SK-N-SH (cell line): ENCODE measurements around the gene SCN9A. TPM values are rescaled to one million over a fixed set of nuclear protein-coding genes. Genes with fewer than 3 reads are reported as not detected.
A peak's percentile ranks its signal among the peaks of the same experiment; 100 is the strongest.

Experiments used
- CTCF ChIA-PET: fragments of 300-600, 350-600 bp; formaldehyde crosslinking; extraction: SDS; loops from one replicate; lab custom pipeline; 2021; lab: Yijun Ruan, JAX
- POLR2A ChIA-PET: fragments of 350-600 bp; sonication (Branson Sonifier 250); formaldehyde crosslinking; extraction: SDS; loops from one replicate; lab custom pipeline; 2020; ENCODE audit warnings: antibody characterized with exemption, inconsistent platforms; lab: Yijun Ruan, JAX
- DNase-seq: peaks from one replicate; pipeline ENCODE4 v3.0.0; 2012
- H2AFZ ChIP-seq: fragments of 200-600 bp; sonication (generic); 2 replicates; pipeline ENCODE4 v1.8.1; 2016; ENCODE audit warnings: antibody characterized with exemption, mild to moderate bottlenecking, low read depth
- H3F3A ChIP-seq: fragments of 200-600 bp; sonication (generic); replicated peaks from 2 replicates; pipeline ENCODE3; 2016; ENCODE audit warnings: antibody characterized with exemption, mild to moderate bottlenecking; ENCODE audit not compliant: insufficient read depth
- H3K27ac ChIP-seq, 2 experiments: fragments of 200-500 bp in 1 of 2; fragments of 200-600 bp in 1 of 2; sonication (Bioruptor generic) in 1 of 2; sonication (generic), shearing (Covaris generic) in 1 of 2; 2 replicates each; pipeline versions ENCODE4 v1.5.1 to v1.6.1; 2014 to 2016; ENCODE audit warnings: low read depth in 2 of 2, inconsistent platforms in 1 of 2, low read length in 1 of 2, mild to moderate bottlenecking in 1 of 2, mixed read lengths in 1 of 2
- H3K27me3 ChIP-seq: fragments of 200-600 bp; sonication (generic), shearing (Covaris generic); 2 replicates; pipeline ENCODE4 v1.6.1; 2016; ENCODE audit warnings: mixed run types; ENCODE audit not compliant: insufficient read depth
- H3K36me3 ChIP-seq, 2 experiments: fragments of 200-500 bp in 1 of 2; fragments of 200-600 bp in 1 of 2; sonication (Bioruptor generic) in 1 of 2; sonication (generic) in 1 of 2; replicated peaks in 1 of 2; 2 replicates each; pipeline versions ENCODE3 to v1.5.1; 2014 to 2016; ENCODE audit warnings: low read length in 1 of 2, mild to moderate bottlenecking in 1 of 2; ENCODE audit not compliant: insufficient read depth in 2 of 2, control insufficient read depth in 1 of 2
- H3K4me1 ChIP-seq, 2 experiments: fragments of 200-500 bp in 1 of 2; fragments of 200-600 bp in 1 of 2; sonication (Bioruptor generic) in 1 of 2; sonication (generic), shearing (Covaris generic) in 1 of 2; 2 replicates each; pipeline versions ENCODE4 v1.5.1 to v1.6.1; 2014 to 2016; ENCODE audit warnings: low read depth in 1 of 2, low read length in 1 of 2, mixed run types in 1 of 2; ENCODE audit not compliant: insufficient read depth in 2 of 2, control insufficient read depth in 1 of 2
- H3K4me2 ChIP-seq: fragments of 200-600 bp; sonication (generic), shearing (Covaris generic); 2 replicates; pipeline ENCODE4 v1.6.1; 2017; ENCODE audit warnings: mixed run types
- H3K4me3 ChIP-seq, 2 experiments: fragments of 200-500 bp in 1 of 2; fragments of 200-600 bp in 1 of 2; sonication (Bioruptor generic) in 1 of 2; sonication (generic), shearing (Covaris generic) in 1 of 2; 2 replicates each; pipeline versions ENCODE4 v1.5.1 to v1.8.1; 2014 to 2016; ENCODE audit warnings: low read depth in 2 of 2, inconsistent platforms in 1 of 2, low read length in 1 of 2, mild to moderate bottlenecking in 1 of 2, mixed read lengths in 1 of 2, moderate library complexity in 1 of 2
- H3K79me2 ChIP-seq: fragments of 200-600 bp; sonication (generic); 2 replicates; pipeline ENCODE4 v1.8.1; 2017; ENCODE audit warnings: mild to moderate bottlenecking; ENCODE audit not compliant: insufficient read depth
- H3K9ac ChIP-seq: fragments of 200-600 bp; sonication (generic); 2 replicates; pipeline ENCODE4 v1.6.1; 2017; ENCODE audit warnings: mixed run types
- H3K9me2 ChIP-seq: fragments of 200-600 bp; sonication (generic); 2 replicates; pipeline ENCODE4 v1.6.1; 2017; ENCODE audit warnings: mixed run types
- H3K9me3 ChIP-seq: fragments of 200-600 bp; sonication (generic); 2 replicates; pipeline ENCODE4 v1.6.1; 2017; ENCODE audit warnings: mixed run types, mild to moderate bottlenecking, moderate library complexity
- H4K20me1 ChIP-seq: fragments of 200-600 bp; sonication (generic); 2 replicates; pipeline ENCODE4 v1.6.1; 2017; ENCODE audit warnings: mild to moderate bottlenecking, mixed run types; ENCODE audit not compliant: insufficient read depth
- EP300 ChIP-seq, 2 experiments: IDR thresholded peaks; 2 replicates each; pipeline versions ENCODE4 v1.4.0 to v1.6.1; 2012; ENCODE audit warnings: borderline replicate concordance in 1 of 2, low read depth in 1 of 2, low read length in 1 of 2
- FOXJ3 ChIP-seq: sonication (generic); formaldehyde crosslinking; IDR thresholded peaks from 2 replicates; pipeline ENCODE4 v1.5.1; 2020; ENCODE audit warnings: mild to moderate bottlenecking, missing genetic modification reagents
- GATA2 ChIP-seq: sonication (generic); formaldehyde crosslinking; IDR thresholded peaks from 2 replicates; pipeline ENCODE4 v1.5.0; 2020; ENCODE audit warnings: mild to moderate bottlenecking, missing genetic modification reagents
- JUND ChIP-seq: IDR thresholded peaks from 2 replicates; pipeline ENCODE4 v1.4.0; 2012
- NFIC ChIP-seq: IDR thresholded peaks from 2 replicates; pipeline ENCODE4 v1.4.0; 2012; ENCODE audit warnings: borderline replicate concordance
- NRF1 ChIP-seq: IDR thresholded peaks from 2 replicates; pipeline ENCODE4 v1.6.1; 2012; ENCODE audit warnings: low read depth, mild to moderate bottlenecking, low read length
- RAD21 ChIP-seq: IDR thresholded peaks from 2 replicates; pipeline ENCODE4 v1.6.1; 2012; ENCODE audit warnings: mild to moderate bottlenecking, low read length
- RXRA ChIP-seq: IDR thresholded peaks from 2 replicates; pipeline ENCODE4 v1.4.0; 2012; ENCODE audit warnings: low read depth, mild to moderate bottlenecking, borderline replicate concordance
- TEAD4 ChIP-seq: IDR thresholded peaks from 2 replicates; pipeline ENCODE4 v1.4.0; 2012; ENCODE audit warnings: mild to moderate bottlenecking, borderline replicate concordance; ENCODE audit not compliant: insufficient read depth
- USF1 ChIP-seq: IDR thresholded peaks from 2 replicates; pipeline ENCODE4 v1.4.0; 2012; ENCODE audit warnings: low read depth, borderline replicate concordance
- YY1 ChIP-seq: IDR thresholded peaks from 2 replicates; pipeline ENCODE4 v1.4.0; 2012; ENCODE audit warnings: low read depth, mild to moderate bottlenecking
- ZBTB33 ChIP-seq: IDR thresholded peaks from 2 replicates; pipeline ENCODE4 v1.4.0; 2012; ENCODE audit warnings: low read depth, borderline replicate concordance
- WGBS: methylation state at CpG from one replicate; pipeline ENCODE4 v1.1.6; 2017; ENCODE audit warnings: low lambda C conversion rate; 5-methylcytosine and 5-hydroxymethylcytosine counted together
- polyA plus RNA-seq, 3 experiments: library from polyadenylated mRNA; depleted of rRNA; stranded (reverse); fragments of >200 nt; gene quantifications; 2 replicates each; pipeline ENCODE4 v1.2.3, GENCODE V29; 2012
- TF ChIP-seq, protein P1 (sequence below): fragments of 200-600 bp; sonication (generic); IDR thresholded peaks from 2 replicates; pipeline ENCODE4 v1.6.1; 2017; ENCODE audit warnings: antibody characterized with exemption, mild to moderate bottlenecking, moderate library complexity
- TF ChIP-seq, protein P2 (sequence below): IDR thresholded peaks from 2 replicates; pipeline ENCODE4 v1.6.1; 2012; ENCODE audit warnings: mild to moderate bottlenecking, low read depth, low read length, moderate library complexity
- TF ChIP-seq, protein P3 (sequence below): IDR thresholded peaks from 2 replicates; pipeline ENCODE4 v1.4.0; 2012; ENCODE audit warnings: low read depth

The SCN9A gene
- polyA plus RNA-seq, 1 of the 3 experiments (the other 2 are of a cell fraction), result 5.9 TPM

DNA sequence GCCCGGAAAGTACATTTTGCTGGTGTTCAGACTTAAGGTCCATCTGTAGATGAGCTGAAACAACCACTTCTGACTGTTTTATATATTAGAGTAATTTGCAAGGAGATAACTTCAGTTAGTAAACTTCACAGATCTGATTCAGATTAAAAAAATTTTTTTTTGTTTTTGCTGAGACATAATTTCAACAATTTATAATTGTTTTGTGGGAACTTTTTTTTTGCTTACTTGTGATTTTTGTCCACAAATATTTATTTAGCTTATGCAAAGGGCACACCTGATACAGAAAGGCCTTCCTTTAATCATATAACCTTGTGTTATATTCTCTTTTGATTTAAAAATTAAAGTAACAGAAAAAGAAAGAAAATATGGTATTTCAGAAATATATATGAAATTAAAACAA lies 9.6 kb upstream of the SCN9A start (continued):
- TF ChIP-seq, protein P1, sequence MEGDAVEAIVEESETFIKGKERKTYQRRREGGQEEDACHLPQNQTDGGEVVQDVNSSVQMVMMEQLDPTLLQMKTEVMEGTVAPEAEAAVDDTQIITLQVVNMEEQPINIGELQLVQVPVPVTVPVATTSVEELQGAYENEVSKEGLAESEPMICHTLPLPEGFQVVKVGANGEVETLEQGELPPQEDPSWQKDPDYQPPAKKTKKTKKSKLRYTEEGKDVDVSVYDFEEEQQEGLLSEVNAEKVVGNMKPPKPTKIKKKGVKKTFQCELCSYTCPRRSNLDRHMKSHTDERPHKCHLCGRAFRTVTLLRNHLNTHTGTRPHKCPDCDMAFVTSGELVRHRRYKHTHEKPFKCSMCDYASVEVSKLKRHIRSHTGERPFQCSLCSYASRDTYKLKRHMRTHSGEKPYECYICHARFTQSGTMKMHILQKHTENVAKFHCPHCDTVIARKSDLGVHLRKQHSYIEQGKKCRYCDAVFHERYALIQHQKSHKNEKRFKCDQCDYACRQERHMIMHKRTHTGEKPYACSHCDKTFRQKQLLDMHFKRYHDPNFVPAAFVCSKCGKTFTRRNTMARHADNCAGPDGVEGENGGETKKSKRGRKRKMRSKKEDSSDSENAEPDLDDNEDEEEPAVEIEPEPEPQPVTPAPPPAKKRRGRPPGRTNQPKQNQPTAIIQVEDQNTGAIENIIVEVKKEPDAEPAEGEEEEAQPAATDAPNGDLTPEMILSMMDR, result no peak
- TF ChIP-seq RXRA (no peak), YY1 (no peak), USF1 (no peak), NFIC (no peak), ZBTB33 (no peak), JUND (no peak), TEAD4 (no peak), EP300 (IDR thresholded peaks at IDR 0.05; ENCODE audit: borderline replicate concordance in 1 of 2, low read depth in 1 of 2, low read length in 1 of 2) (no peak), GATA2 (no peak)

GRCh38 chr2:166384774-166385173 lies 9.0 kb upstream of the SCN9A start:
- Histone ChIP-seq H3K4me1 (no peaks in the 10 kb centered on the region), H3K36me3 (no peaks in the 10 kb centered on the region), H3K9me3 (no peaks in the 10 kb centered on the region; the same call in 1 of the 2 replicates), H4K20me1 (no peaks in the 10 kb centered on the region), H3K27me3 (no peaks in the 10 kb centered on the region), H3K4me3 (no peak overlapping the region), H3K4me2 (no peak overlapping the region), H2AFZ (peak overlapping the region; percentile 83; the same call in 1 of the 2 replicates), H3F3A (no peaks in the 10 kb centered on the region), H3K9ac (no peak overlapping the region), H3K79me2 (no peaks in the 10 kb centered on the region), H3K27ac (no peak overlapping the region), H3K9me2 (no peaks in the 10 kb centered on the region)
- ChIA-PET POLR2A (no interaction called here), CTCF (interaction anchor here (0.7 to 4.0 kb wide), 16 partner anchors 9 to 207 kb away, joined by 3 to 28 read pairs (median 4); partner anchors contain the start of gene SCN9A)
- DNase-seq, result peak; percentile 42
- 62% methylated on average over 8 of the region's 8 CpGs for WGBS
- TF ChIP-seq, protein P2, sequence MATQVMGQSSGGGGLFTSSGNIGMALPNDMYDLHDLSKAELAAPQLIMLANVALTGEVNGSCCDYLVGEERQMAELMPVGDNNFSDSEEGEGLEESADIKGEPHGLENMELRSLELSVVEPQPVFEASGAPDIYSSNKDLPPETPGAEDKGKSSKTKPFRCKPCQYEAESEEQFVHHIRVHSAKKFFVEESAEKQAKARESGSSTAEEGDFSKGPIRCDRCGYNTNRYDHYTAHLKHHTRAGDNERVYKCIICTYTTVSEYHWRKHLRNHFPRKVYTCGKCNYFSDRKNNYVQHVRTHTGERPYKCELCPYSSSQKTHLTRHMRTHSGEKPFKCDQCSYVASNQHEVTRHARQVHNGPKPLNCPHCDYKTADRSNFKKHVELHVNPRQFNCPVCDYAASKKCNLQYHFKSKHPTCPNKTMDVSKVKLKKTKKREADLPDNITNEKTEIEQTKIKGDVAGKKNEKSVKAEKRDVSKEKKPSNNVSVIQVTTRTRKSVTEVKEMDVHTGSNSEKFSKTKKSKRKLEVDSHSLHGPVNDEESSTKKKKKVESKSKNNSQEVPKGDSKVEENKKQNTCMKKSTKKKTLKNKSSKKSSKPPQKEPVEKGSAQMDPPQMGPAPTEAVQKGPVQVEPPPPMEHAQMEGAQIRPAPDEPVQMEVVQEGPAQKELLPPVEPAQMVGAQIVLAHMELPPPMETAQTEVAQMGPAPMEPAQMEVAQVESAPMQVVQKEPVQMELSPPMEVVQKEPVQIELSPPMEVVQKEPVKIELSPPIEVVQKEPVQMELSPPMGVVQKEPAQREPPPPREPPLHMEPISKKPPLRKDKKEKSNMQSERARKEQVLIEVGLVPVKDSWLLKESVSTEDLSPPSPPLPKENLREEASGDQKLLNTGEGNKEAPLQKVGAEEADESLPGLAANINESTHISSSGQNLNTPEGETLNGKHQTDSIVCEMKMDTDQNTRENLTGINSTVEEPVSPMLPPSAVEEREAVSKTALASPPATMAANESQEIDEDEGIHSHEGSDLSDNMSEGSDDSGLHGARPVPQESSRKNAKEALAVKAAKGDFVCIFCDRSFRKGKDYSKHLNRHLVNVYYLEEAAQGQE, result no peak
- TF ChIP-seq EP300 (IDR thresholded peaks at IDR 0.05; ENCODE audit: borderline replicate concordance in 1 of 2, low read depth in 1 of 2, low read length in 1 of 2), result no peak
- TF ChIP-seq, protein P1, result peak; percentile 70
- no peak for TF ChIP-seq USF1
- TF ChIP-seq RAD21, result peak; percentile 45; the same call in 1 of the 2 replicates
- TF ChIP-seq, protein P3, sequence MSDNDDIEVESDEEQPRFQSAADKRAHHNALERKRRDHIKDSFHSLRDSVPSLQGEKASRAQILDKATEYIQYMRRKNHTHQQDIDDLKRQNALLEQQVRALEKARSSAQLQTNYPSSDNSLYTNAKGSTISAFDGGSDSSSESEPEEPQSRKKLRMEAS, result no peak
- TF ChIP-seq NRF1, result no peak
- TF ChIP-seq NFIC, result peak; percentile 88
- no peak for TF ChIP-seq ZBTB33
- TF ChIP-seq FOXJ3 (CRISPR knock-in tag), result no peak
